GM19397 (cell line): ENCODE data around the gene ATP5MC2.
A peak's percentile ranks its signal among the peaks of the same experiment; 100 is the strongest.
"Not testable (repeated sequence)": the region's sequence is repeated elsewhere in the genome, so short reads cannot be mapped to it uniquely, and the experiment has no call there.

Experiments
- ATAC-seq: cut with Tn5 transposase; IDR thresholded peaks from one replicate; pipeline ENCODE4 v1.9.1; 2021; ENCODE audit warnings: mild to moderate bottlenecking, moderate library complexity; ENCODE audit not compliant: unreplicated experiment

Gene ATP5MC2

DNA sequence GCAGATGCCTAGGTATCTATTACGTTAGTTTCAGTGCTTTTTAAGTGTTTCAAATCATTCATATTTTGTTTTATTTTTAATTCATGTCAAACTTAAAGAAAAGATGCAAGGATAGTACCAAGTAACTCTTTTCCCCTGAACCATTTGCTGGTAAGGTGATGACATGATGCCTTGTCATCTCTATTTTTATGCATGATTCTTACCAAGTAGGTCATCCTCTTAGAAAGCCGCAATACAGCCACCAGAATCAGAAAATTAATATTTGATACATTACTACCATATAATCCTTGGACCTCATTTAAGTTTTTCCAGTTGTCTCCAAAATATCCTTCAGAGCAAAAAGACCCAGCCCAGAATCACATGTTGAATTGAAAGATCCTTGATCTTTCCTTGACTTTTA lies 22.3 kb downstream of the ATP5MC2 start:
- no peak for ATAC-seq

DNA sequence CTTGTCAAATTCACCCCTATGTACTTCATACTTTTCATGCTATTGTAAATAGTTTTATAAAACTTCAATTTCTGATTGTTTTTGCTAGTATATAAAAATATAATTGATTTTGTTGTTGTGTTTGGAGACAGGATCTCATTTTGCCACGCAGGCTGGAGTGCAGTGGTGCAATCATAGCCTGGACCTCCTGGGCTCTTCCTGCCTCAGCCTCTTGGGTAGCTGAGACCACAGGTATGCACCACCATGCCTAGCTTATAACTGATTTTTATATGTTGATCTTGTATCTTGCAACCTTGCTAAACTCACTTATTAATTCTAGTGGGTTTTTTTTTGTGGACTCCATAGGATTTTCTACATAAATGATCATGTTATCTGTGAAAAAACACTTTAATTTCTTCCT lies 23.5 kb downstream of the ATP5MC2 start:
- no peak for ATAC-seq

DNA sequence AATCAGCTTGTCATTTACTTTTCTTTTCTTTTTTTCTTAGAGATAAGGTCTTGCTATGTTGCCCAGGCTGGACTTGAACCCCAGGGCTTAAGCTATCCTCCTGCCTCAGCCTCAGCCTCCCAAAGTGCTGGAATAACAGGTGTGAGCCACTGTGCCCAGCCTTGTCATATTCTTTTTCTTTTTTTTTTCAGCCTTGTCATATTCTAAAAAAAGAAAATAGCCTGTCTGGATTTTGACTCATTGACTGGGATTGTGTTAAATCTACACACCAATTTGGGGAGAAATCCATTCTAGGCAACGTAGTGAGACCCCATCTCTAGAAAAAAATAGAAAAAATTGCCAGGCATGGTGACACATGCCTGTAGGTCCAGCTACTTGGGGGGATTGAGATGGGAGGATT lies 24.1 kb downstream of the ATP5MC2 start:
- ATAC-seq, result no peak

DNA sequence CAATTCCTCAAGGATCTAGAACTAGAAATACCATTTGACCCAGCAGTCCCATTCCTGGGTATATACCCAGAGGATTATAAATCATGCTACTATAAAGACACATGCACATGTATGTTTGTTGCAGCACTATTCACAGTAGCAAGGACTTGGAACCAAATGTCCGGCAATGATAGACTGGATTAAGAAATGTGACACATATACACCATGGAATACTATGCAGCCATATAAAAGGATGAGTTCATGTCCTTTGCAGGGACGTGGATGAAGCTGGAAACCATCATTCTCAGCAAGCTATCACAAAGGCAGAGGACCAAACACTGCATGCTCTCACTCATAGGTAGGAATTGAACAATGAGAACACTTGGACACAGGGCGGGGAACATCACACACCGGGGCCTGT lies 29.6 kb downstream of the ATP5MC2 start:
- ATAC-seq, result not testable (repeated sequence)

DNA sequence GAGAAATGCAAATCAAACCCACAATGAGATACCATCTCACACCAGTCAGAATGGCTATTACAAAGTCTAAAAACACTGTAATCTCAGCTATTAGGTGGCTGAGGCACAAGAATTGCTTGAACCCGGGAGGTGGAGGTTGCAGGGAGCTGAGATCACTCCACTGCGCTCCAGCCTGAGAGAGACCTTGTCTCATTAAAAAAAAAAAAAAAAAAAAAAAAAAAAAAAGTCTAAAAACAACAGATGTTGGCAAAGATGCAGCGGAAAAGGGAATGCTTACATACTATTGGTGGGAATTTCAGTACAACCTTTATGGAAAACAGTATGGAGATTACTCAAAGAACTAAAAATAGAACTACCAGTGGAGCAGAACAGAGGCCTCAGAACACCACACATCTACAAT lies 30.7 kb downstream of the ATP5MC2 start:
- no peak for ATAC-seq

DNA sequence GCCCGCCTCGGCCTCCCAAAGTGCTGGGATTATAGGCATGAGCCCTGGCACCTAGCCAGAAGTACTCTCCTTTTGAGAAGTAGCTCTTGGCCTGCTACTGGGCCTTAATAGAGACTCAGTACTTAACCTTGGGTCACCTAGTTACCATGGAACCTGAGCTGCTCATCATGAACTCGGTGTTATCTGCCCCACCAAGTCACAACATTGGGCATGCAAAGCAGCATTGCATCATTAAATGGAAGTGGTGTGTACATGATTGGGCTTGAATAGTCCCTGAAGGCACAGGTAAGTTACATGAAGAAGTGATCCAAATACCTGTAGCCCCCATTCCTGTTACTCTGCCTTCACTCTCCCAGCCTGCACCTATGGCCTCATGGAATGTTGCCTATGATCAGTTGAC lies 31.8 kb downstream of the ATP5MC2 start:
- ATAC-seq, result no peak

DNA sequence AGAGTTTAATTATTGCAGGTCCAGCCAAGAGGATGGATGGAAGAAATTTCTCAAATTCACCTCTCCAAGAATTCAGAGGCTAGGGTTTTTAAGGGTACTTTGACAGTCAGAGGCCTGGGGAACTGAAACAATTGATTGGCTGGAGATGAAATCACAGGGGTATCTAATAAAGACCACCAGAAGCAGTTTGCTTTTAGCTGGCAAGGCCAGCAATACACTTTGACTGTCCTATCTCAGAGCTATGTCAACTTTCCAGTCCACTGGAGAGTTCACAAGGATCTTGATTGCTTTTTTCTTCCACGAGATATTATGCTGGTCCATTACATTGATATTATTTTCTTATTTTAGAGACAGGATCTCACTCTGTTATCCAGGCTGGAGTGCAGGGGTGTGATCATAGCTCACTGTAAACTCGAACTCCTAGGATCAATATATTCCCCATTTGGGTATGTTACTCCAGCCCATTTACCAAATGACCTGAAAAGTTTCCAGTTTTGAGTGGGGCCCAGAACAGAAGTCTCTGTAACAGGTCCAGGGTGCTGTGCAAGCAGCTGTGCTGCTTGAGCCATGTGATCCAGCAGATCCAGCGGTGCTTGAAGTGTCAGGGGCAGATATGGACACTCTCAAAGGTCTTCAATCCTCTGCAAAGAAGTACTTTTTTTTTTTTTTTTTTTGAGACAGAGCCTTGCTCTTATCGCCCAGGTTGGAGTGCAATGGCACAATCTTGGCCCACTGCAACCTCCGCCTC lies 32.5 kb downstream of the ATP5MC2 start:
- no peak for ATAC-seq

DNA sequence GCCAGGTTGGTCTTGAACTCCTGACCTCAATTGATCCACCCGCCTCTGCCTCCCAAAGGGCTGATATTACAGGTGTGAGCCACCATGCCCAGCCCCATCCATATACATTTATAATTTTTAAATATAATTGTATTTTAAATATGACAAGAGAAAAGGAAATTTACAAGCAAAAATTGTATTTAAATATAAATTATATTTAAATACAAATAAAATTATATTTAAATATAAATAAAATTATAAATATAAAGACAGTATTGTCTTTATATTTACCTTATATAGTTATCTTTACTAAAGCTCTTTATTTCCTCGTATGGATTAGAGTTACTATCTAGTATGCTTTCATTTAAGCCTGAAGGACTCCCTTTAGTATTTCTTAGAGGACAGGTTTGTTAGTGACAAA lies 37.8 kb downstream of the ATP5MC2 start:
- no peak for ATAC-seq

DNA sequence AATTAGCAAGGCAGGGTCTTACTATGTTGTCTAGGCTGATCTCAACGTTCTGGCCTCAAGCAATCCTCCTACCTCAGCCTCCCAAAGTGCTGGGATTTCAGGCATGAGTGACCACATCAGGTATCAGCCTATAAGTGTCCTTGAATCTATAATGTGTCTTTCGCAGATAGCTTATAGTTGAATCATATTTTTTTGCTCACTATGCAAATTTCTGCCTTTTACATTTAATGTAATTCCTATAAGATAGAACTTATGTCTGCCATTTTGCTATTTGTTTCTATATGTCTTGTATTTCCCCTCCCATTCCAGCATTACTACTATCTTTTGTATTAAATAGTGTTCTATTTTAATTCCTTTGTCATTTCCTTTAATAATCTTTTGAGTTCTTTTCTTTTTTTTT lies 39.2 kb downstream of the ATP5MC2 start:
- no peak for ATAC-seq

DNA sequence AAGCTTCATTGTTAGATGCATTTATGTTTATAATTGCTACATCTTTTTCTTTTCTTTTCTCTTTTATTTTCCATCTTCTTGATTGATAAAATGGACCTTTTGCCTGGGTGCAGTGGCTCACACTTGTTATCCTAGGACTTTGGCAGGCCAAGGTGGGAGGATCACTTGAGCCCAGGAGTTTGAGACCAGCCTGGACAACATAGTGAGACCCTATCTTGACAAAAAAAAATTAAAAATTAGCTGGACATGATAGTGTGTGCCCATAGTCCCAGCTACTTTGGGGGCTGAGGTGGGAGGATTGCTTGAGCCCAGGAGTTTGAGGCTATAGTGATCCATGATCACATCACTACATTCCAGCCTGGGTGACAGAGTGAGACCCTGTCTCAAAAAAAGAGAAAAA lies 40.2 kb downstream of the ATP5MC2 start:
- ATAC-seq, result not testable (repeated sequence)

DNA sequence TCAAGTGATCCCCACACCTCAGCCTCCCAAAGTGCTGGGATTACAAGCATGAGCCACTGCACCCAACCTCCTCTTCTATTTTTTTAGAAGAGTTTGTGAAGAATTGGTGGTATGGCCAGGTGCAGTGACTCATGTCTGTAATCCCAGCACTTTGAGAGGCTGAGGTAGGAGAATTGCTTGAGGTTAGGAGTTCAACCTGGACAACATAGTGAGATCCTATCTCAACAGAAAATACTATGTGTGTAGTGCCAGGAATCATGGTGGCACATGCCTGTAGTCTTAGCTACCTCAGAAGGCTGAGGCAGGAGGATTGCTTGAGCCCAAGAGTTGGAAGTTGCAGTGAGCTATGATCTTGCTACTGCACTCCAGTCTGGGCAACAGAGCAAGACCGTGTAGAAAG lies 44.2 kb downstream of the ATP5MC2 start:
- no peak for ATAC-seq

DNA sequence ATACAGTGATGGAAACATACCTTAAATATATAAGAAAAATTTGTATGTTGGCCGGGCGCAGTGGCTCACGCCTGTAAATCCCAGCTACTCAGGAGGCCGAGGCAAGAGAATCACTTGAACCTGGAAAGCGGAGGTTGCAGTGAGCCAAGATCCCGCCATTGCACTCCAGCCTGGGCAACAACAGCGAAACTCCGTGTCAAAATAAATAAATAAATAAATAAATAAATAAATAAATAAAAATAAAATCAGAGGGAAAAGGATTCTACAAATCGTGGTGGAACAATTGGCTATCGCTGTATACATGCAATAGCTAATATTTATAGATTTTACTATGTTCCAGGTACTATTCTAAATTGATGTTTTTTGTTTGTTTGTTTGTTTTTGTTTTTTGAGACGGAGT lies 48.0 kb downstream of the ATP5MC2 start:
- ATAC-seq, result no peak

DNA sequence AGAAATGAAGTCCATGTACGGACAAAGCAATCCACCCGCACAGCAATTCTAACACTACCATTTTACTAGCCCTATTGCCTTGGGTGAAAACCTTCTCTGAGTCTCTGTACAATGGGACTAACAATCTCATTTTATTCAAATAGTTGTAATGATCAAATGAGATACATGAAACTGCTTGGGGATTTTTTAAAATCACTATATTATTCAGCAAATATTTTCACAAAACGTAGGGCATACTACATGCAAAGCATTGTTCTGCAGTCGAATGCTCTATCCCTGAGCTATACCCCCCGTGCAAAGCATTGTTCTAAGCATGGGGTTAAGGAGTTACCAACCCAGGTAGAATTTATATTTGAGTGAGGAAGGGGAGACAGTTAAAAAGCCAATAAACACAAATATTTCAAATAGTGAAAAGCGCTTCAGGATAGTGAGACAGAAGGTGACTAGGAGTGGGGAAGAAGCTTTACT lies 49.1 kb downstream of the ATP5MC2 start:
- no peak for ATAC-seq

DNA sequence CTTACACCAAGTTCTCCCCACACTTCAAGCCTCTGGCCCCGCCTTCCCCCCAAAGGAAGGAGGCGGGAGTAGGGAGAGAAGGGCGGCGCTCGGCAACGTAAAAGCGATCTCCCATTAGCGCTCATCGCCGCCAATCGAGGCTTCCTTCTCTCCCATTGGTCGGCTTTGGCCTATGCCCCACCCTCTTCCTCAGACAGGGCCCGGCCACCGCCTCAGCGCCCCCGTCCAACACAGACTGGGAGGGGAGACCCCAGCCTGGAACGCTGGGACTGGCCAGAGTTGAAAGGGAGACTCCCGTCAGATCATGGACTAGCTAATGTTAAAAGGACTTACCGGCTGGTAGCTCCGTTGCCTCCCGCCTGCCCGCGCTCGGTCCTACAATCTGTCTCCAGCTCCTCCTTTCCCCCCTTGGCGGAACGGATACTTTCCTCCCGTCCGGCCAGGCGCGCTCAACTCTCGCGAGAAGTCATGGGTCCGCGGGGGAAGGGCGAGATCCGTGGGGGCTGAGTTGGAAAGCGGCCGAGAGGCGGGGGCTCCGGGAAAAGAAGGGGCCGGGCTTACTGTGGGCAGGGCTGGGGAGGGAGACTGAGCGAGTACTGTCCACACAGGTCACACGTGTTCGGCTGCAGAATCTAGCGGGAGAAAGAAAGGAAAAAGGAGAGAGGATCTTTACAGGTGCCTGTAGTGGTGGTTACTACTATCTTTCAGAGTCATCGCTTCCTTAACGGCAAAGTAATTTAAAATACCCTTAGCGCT lies 49.8 kb downstream of the ATP5MC2 start, which contains the start of gene ATF7:
TSS of gene ATF7 (minus strand) at position 437 of the 756 bp plus-strand sequence. CDS start 25,382 bp downstream, outside the sequence.
- peak; percentile 94 for ATAC-seq

DNA sequence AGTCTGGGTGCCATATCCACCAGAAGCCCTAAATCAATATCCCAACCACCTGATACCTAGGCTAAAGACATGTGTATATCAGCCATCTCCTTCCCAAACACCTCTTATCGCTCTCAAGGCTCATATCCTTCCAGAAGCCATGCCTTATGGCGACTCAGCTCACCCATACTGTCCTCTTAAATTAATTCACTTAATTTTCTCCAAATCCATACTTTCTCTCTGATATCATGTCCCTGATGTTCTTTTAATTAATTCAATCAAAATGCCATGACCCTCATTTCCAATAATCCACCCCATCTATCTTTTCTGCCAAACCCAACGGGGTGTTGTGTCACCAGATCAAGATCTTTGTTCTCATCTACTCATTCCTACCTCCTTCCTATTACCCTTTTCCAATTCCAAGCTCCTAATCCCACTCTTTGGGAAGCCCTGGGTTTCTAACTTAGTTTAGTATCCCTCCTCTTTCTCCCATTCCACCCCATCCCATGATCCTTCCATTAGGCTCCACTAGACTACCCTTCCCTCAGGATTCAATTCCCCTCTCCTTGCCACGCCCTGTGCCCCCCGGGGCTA lies 50.4 kb downstream of the ATP5MC2 start:
- no peak for ATAC-seq

DNA sequence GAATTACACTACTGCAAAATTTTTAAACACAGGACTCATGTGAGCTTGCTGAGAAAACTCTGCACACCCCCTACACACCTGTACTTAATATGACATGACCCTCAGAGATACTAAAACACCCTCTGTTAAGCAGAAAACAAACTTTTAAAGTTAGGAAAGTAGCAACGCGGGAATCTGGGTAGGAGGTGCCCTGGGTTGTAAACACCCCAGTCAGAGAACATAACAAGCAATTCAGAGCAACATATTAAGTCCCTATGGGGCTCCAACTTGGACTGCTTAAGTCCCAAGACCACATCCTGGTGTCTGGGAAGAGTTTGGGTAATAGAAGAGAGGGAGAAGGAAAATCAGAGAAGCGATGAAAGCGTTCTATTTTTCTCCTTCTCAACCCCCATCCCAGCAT lies 50.9 kb downstream of the ATP5MC2 start:
- ATAC-seq, result no peak

DNA sequence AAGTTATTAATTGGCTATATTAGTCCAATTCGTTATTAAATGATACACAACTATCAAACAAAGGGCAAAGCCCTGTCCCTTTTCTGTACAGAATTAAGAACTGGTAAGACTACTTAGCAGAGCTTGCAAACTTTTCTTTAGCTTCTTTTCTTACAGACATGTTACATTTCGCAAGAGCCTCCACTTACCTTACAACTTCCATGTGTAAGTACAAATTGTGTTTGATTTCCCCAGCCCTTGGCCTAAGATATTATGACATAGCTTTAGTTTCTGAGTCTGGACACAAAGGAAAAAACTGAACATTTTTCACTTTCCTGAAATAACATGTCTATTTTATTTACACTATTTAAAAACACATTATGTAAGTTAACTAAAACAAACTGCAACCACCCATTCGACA lies 51.4 kb downstream of the ATP5MC2 start:
- no peak for ATAC-seq

DNA sequence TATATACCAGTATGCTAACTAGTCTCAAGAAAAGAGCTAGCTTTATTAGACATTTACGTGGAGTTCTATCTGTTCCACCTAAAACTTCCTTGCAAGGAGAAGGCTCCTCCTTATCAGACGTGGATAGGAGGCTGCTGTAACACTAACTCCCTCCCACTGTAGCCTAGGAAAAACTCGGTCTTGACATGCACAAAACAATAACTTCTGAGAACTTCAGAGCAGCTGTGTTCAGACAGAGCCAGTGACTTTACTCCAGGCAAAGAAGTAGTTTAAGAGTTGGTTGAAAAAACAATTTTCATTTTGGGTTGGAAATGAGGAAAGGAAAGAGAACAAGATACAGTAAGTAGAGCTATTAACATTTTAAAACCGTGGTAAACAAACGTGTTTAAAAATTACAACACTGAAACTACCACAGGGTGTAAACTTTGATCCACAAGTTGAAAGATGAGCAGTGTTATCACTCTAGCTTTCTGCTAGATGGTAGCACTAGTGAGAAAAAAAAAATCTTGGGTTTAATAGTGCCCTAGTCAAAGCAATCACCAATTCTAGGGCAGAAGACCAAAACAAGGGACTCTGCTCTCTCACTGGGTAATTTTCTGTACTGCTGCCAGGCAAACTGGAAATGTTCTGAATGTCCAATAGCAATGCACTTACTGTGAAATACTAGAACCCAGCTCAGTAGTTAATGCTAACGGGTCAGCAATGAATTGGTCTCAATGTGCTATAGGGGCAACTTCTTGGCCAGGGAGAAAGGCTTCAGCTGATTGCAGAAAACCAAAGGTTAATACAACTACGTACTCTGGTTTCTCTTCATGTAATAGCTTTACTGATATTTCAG lies 52.1 kb downstream of the ATP5MC2 start:
- no peak for ATAC-seq

DNA sequence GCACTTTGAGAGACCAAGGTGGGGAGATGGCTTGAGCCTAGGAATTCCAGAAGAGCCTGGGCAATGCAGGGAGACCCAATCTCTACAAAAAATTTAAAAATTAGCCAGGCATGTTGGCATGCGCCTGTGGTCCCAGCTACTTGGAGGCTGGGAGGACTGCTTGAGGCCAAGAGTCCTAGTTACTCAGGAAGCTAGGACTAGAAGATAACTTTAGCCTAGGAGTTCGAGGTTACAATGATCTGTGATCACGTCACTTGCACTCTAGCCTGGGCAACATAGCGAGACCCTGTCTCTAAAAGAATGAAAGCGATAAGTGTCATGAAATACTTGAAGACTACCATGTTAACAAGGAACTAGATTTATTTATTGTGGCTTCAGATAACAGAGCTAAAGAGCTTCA lies 53.2 kb downstream of the ATP5MC2 start:
- no peak for ATAC-seq

DNA sequence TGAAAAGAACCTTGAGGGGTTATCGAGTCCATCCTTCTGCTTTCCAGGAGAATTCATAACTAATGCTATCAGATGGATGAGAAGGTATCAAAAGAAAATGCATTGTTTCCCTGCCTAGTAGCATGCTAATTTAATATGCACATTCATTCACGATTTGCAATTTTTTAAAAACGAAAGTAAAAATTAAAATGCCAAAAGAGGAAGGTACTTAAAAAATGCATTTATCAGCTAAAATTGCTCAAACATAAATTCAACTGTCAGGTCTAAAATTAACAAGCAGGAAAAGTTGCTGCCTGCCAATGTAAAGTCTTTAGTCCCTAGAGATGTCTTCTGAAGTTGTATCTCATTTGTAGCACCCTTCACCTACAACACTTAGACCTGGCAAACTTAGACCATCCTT lies 57.6 kb downstream of the ATP5MC2 start:
- ATAC-seq, result no peak

DNA sequence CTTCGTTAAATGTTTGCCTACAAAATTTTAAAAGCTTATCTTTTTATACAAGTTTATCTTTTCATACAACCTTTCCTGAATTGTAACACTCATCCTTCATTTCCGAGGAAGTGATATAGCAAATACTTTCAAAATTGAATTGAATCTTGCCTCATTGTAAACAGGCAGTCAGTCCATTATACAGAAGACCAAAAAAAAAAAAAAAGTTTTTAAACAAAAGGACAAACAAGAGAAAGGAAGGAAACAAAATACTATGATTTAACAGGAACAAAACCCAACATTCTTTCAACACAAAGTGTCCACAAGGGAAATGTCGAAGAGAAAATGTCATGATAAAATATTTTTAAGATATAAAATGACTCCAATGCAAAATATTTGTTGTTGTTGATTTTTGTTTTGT lies 58.2 kb downstream of the ATP5MC2 start:
- no peak for ATAC-seq
